GM21529 (cell line): ENCODE results near the gene PRMT6.
"Not testable (repeated sequence)": the region's sequence is repeated elsewhere in the genome, so short reads cannot be mapped to it uniquely, and the experiment has no call there.

ENCODE experiments used
- ATAC-seq: cut with Tn5 transposase; IDR thresholded peaks from one replicate; pipeline ENCODE4 v1.9.1; 2021; ENCODE audit not compliant: unreplicated experiment

PRMT6 gene

GRCh38 chr1:107056426-107057196, at the start of gene PRMT6:
Gene PRMT6, plus strand, starts transcription at chr1:107056674. Its CDS starts 42 bp downstream, at chr1:107056716.
- ATAC-seq: peak; percentile 89

DNA sequence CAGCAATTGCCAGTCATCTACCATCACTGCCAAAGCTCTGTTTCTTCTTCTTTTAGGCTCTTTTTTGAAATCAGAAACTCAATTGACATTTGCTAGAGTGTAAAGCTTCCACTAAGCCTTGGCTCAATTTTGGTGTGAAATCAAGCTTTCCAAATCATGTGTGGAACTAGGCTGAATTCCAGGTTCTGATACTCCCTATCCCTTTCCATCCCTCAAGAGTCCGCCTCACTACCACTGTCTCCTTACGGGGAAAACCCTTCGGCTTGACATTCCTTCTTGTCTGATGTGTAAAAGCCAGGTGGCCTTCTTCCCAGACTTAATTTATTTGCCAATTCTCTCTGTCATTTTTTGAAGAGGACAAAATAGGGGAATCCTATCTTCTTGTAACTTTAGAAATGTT, 47.2 kb upstream of the PRMT6 start:
- ATAC-seq: no peak

GRCh38 chr1:107010582-107010981, 45.9 kb upstream of the PRMT6 start:
- ATAC-seq: peak; percentile 55

DNA sequence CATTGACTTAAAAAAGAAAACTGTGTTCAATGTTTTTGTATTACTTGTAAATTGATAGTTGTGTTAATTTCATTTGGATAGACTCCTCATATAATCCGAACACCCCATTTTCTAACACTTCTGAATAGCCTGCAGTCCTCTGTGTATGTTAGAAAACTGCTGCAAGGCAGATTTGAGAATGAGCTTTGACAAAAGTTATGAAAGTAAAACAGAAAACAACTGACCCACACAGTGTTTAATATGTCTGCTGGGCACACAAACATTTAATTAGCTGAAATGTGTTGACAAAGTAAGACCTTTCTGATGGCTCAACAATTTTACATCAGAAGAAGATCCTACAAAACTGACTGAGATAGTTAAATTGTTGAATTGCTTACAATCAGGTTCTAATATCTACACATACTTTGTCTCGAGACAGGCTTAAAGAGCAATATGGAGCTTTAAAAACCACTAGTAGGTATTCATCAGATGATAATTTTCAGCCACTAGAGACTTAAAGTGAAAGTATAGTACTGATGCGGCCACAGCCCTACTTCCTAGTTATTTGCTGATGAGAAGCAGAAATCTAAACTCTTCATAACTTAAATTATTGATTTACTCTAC, 40.0 kb upstream of the PRMT6 start:
- peak; percentile 84 for ATAC-seq

DNA sequence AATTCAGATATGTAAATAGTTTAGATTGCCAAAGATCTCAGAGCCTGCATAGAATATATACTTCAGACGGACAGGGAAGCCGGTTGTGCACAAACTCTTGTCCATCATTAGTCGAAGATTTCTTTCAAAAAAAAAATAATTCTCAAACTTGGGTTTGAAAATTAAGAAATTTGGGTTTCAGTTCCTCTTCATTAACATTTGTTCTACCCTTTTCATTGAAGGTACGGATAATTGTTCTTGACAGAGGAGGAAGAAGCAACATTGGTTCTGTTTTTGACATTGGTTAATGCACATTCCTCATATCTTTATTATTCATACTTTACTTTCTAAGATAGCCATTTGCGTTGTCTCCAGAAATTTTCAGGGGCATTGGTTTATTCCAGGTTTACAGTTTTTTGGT, 38.0 kb upstream of the PRMT6 start:
- ATAC-seq: no peak

DNA sequence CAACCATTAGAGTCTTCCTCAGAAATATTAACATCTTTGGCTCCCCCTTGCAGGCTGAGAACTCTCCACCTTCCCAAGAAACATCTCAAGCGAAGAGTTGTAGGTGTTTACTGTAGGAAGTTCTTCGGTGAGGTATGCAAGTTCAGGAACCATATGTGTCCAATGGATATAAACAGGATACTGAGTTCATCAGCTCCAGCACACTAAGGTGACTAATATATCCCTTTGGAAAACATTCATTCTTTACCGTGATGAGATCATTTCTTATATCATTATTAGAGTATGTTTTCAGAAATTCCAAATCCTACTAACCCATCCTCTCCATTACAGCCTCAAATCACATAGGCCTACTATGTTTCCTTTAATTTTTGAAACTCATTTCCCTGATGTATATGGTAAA, 37.3 kb upstream of the PRMT6 start:
- ATAC-seq: no peak

- ATAC-seq: not testable (repeated sequence)
These were observed 17.6 kb upstream of the PRMT6 start for GRCh38 chr1:107038874-107039273.

DNA sequence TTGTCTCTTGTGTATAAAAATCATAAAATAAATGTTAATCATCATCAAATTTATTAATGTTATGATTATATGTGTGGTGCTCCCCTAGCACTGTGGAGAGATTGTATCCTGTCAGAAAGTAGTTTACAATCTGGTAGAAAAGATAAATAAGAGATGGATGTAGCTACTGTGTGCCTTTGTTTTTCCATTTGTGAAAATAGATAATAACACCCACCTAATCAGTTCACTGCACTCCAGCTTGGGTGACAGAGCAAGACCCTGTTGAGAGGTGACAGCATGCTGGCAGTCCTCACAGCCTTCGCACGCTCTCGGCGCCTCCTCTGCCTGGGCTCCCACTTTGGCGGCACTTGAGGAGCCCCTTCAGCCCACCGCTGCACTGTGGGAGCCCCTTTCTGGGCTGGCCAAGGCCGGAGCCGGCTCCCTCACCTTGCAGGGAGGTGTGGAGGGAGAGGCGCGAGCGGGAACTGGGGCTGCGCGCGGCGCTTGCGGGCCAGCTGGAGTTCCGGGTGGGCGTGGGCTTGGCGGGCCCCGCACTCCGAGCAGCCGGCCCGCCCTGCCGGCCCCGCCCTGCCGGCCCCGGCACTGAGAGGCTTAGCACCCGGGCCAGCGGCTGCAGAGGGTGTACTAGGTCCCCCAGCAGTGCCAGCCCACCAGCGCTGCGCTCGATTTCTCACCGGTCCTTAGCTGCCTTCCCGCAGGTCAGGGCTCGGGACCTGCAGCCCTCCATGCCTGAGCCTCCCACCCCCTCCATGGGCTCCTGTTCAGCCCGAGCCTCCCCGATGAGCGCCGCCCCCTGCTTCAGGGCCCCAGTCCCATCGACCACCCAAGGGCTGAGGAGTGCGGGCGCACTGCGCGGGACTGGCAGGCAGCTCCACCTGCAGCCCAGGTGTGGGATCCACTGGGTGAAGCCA, 11.9 kb upstream of the PRMT6 start:
- ATAC-seq: not testable (repeated sequence)

GRCh38 chr1:107047602-107048001, 8.9 kb upstream of the PRMT6 start:
- ATAC-seq: no peak

- no peak for ATAC-seq
These were observed 8.2 kb upstream of the PRMT6 start for GRCh38 chr1:107048241-107048640.

DNA sequence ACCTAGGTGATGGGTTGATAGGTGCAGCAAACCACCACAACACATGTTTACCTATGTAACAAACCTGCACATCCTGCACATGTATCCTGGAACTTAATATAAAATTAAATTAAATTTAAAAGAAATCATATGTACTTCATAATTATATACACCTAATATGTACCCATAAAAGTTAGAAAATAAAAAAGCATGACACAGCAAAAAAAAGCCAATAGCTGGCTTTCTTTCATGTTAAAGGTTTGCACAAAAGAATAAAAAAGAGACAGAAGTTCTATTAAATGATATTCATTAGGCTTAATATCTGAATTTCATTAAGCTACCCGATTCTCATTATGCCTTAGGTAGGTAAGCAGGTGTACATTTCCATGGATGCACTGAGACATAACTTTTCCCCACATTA, 5.2 kb upstream of the PRMT6 start:
- no peak for ATAC-seq

DNA sequence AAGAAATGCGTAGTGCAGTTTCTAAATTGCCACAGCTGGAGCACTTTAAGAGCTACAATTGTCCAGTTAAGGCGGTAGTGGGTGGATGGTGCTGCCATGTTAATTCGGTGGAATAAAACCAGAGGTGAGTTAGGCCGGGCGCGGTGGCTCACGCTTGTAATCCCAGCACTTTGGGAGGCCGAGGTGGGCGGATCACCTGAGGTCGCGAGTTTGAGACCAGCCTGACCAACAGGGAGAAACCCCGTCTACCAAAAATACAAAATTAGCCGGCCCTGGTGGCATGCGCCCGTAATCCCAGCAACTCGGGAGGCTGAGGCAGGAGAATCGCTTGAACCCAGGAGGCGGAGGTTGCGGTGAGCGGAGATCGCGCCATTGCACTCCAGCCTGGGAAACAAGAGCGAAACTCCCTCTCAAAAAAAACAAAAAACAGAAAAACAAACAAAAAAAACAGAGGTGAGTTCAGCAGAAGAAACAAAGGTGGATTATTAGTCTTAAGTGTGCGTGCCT, 502 bp upstream of the PRMT6 start:
- ATAC-seq: not testable (repeated sequence)

DNA sequence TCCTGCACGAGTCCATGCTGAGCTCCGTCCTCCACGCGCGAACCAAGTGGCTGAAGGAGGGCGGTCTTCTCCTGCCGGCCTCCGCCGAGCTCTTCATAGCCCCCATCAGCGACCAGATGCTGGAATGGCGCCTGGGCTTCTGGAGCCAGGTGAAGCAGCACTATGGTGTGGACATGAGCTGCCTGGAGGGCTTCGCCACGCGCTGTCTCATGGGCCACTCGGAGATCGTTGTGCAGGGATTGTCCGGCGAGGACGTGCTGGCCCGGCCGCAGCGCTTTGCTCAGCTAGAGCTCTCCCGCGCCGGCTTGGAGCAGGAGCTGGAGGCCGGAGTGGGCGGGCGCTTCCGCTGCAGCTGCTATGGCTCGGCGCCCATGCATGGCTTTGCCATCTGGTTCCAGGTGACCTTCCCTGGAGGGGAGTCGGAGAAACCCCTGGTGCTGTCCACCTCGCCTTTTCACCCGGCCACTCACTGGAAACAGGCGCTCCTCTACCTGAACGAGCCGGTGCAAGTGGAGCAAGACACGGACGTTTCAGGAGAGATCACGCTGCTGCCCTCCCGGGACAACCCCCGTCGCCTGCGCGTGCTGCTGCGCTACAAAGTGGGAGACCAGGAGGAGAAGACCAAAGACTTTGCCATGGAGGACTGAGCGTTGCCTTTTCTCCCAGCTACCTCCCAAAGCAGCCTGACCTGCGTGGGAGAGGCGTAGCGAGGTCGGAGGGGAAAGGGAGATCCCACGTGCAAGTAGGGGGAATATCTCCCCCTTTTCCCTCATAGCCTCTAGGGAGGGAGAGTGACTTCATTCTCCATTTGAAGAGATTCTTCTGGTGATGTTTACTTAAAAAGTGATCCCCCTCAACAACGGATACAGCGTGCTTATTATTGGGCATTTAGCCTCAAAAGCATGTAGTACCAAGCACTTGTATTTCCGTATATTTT, 991 bp downstream of the PRMT6 start:
- ATAC-seq: peak; percentile 70

- no peak for ATAC-seq
These were observed 2.0 kb downstream of the PRMT6 start for GRCh38 chr1:107058245-107059032.

GRCh38 chr1:107061886-107062285, 5.4 kb downstream of the PRMT6 start:
- no peak for ATAC-seq

- ATAC-seq: no peak
These were observed 17.0 kb downstream of the PRMT6 start for GRCh38 chr1:107073493-107073892.

- ATAC-seq: no peak
These were observed 20.4 kb downstream of the PRMT6 start for GRCh38 chr1:107076841-107077240.

- no peak for ATAC-seq
These were observed 22.8 kb downstream of the PRMT6 start for GRCh38 chr1:107079249-107079648.

GRCh38 chr1:107081102-107081501, 24.6 kb downstream of the PRMT6 start:
- no peak for ATAC-seq

DNA sequence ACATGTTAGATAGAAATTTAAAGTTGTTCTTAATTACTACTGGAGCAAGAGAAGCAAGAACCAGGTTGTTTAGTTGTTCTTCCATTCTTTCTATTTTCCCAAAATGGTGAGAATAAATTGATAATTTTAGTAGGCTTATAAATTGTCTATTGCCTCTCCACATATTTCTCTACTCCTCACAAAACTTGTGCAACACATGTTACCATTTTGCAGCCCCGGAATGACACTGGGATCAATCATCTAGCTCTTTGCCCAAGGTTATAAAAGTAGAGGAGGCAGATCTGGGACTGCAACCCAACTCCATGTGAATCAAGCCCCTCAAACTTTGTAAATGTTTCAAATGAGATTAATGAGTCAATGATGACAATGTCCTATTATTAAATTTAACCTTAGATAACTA, 34.9 kb downstream of the PRMT6 start:
- no peak for ATAC-seq
